GM12878 (cell line): Measurements from ENCODE around the gene GPR21. TPM values are rescaled to one million over a fixed set of nuclear protein-coding genes. Genes with fewer than 3 reads are reported as not detected.

ENCODE experiments used
- ATAC-seq: fragments of 200-7000 bp; cut with Tn5 transposase; 3 replicates; pipeline ENCODE4 v1.9.1; 2020; ENCODE audit warnings: mild to moderate bottlenecking, moderate library complexity
- BruUV-seq: library from RNA; stranded (reverse); fragments of 400-500 nt; replicated peaks from 2 replicates; lab custom pipeline; 2021; lab: Mats Ljungman, UMichigan
- CTCF ChIA-PET: fragments of 300-600 bp; sonication (Branson Sonifier 250); formaldehyde crosslinking; extraction: SDS; loops from one replicate; lab custom pipeline; 2021; ENCODE audit warnings: inconsistent platforms; lab: Yijun Ruan, JAX
- POLR2A ChIA-PET: fragments of 350-600 bp; formaldehyde crosslinking; extraction: SDS; loops from one replicate; lab custom pipeline; 2021; ENCODE audit warnings: inconsistent platforms; lab: Charles Lee
- RAD21 ChIA-PET: fragments of 300-600 bp; sonication (Branson Sonifier 250); formaldehyde crosslinking; loops from one replicate; lab custom pipeline; 2023; ENCODE audit warnings: antibody characterized with exemption; ENCODE audit not compliant: unreplicated experiment; lab: Charles Lee
- SMC1A ChIA-PET: fragments of 300-600 bp; sonication (Branson Sonifier 250); formaldehyde crosslinking; loops from one replicate; lab custom pipeline; 2023; ENCODE audit not compliant: unreplicated experiment, uncharacterized antibody; lab: Charles Lee
- DNase-seq: peaks from one replicate; pipeline ENCODE4 v3.0.0-alpha.2; 2011; ENCODE audit warnings: low read depth, low spot score
- FAIRE-seq: peaks from 3 replicates; lab custom pipeline; 2011; peaks lifted over from hg19 to GRCh38; lab: Jason Lieb, UNC
- H2AFZ ChIP-seq: 2 replicates; pipeline ENCODE4 v1.6.0; 2011; ENCODE audit warnings: low read depth, low read length, control low read depth; ENCODE audit not compliant: control insufficient read depth
- H3K27ac ChIP-seq: 2 replicates; pipeline ENCODE4 v1.5.1; 2011; ENCODE audit warnings: control low read depth; ENCODE audit not compliant: control insufficient read depth, insufficient read depth
- H3K27me3 ChIP-seq, 2 experiments: replicated peaks in 1 of 2; 2 replicates each; pipeline versions ENCODE4 v1.6.0 to v1.6.1; 2011; ENCODE audit warnings: low read length in 1 of 2; ENCODE audit not compliant: control insufficient read depth in 2 of 2, insufficient read depth in 2 of 2
- H3K36me3 ChIP-seq, 2 experiments: 2 replicates each; pipeline ENCODE4 v1.5.1; 2011; ENCODE audit warnings: low read length in 1 of 2; ENCODE audit not compliant: control insufficient read depth in 2 of 2, insufficient read depth in 2 of 2
- H3K4me1 ChIP-seq: 2 replicates; pipeline ENCODE4 v1.6.1; 2011; ENCODE audit warnings: mild to moderate bottlenecking, low read length, moderate library complexity, mixed read lengths; ENCODE audit not compliant: control insufficient read depth, insufficient read depth
- H3K4me2 ChIP-seq: 2 replicates; pipeline ENCODE4 v1.6.0; 2011; ENCODE audit warnings: control low read depth; ENCODE audit not compliant: control insufficient read depth, insufficient read depth
- H3K4me3 ChIP-seq: fragments of 200-600 bp; sonication (generic); 2 replicates; pipeline ENCODE4 v1.5.1; 2016
- H3K79me2 ChIP-seq: 2 replicates; pipeline ENCODE4 v1.6.0; 2011; ENCODE audit warnings: low read length; ENCODE audit not compliant: control insufficient read depth, insufficient read depth
- H3K9ac ChIP-seq: 2 replicates; pipeline ENCODE4 v1.8.0; 2011; ENCODE audit warnings: low read length, control low read depth, mixed read lengths; ENCODE audit not compliant: control insufficient read depth, insufficient read depth
- H3K9me3 ChIP-seq: replicated peaks from 3 replicates; pipeline ENCODE4 v1.5.1; 2011; ENCODE audit warnings: mild to moderate bottlenecking, low read length; ENCODE audit not compliant: control insufficient read depth, insufficient read depth
- H4K20me1 ChIP-seq: 2 replicates; pipeline ENCODE4 v1.6.0; 2011; ENCODE audit not compliant: control insufficient read depth, insufficient read depth
- ATF7 ChIP-seq: fragments of 450-650 bp; IDR thresholded peaks from 2 replicates; pipeline ENCODE4 v1.6.1; 2016; ENCODE audit warnings: low read depth, mild to moderate bottlenecking
- DPF2 ChIP-seq: fragments of 450-650 bp; IDR thresholded peaks from 2 replicates; pipeline ENCODE4 v1.6.1; 2017; ENCODE audit warnings: mild to moderate bottlenecking
- NR2C1 ChIP-seq: fragments of 450-650 bp; IDR thresholded peaks from 2 replicates; pipeline ENCODE4 v1.6.1; 2017; ENCODE audit warnings: antibody characterized with exemption, mild to moderate bottlenecking, moderate library complexity
- WGBS: methylation state at CpG from one replicate; pipeline ENCODE4 v1.1.6; 2016; ENCODE audit warnings: low lambda C conversion rate; ENCODE audit not compliant: insufficient replicate concordance, insufficient coverage; ENCODE audit errors: missing lambda C conversion rate; 5-methylcytosine and 5-hydroxymethylcytosine counted together
- in situ Hi-C: fragments of 300-500 bp; cut with MboI; formaldehyde crosslinking; loops from 9 replicates; pipeline ENCODE4 v1.14.3; 2018; ENCODE audit warnings: mixed read lengths
- intact Hi-C: fragments of 100-400 bp; cut with micrococcal nuclease; formaldehyde crosslinking; loops from one replicate; pipeline ENCODE4 v1.14.2; 2022; ENCODE audit not compliant: unreplicated experiment
- polyA plus RNA-seq, 11 experiments: library from polyadenylated mRNA; depleted of rRNA in 4 of 11; unstranded in 6 of 11; stranded (reverse) in 5 of 11; fragments of >200 nt; fragmentation: Nextera tagmentation in 4 of 11; fragmentation: Illumina TruSeq in 1 of 11; extraction: Ambion mirVana in 4 of 11; extraction: Trizol in 1 of 11; gene quantifications; 1 replicate in 1 of 11; 2 replicates in 10 of 11; pipeline versions ENCODE4 v1.2.1 to v1.2.3, GENCODE V29; 2011 to 2016; ENCODE audit warnings: inconsistent platforms in 2 of 11, missing spikeins in 2 of 11, low read depth in 1 of 11
- small RNA-seq: library from RNA; depleted of rRNA; stranded (forward); fragments of <200 nt; gene quantifications from one replicate; pipeline ENCODE3, GENCODE V24; 2014
- total RNA-seq, 4 experiments: library from RNA; depleted of rRNA in 3 of 4; stranded (reverse); fragments of >200 nt in 3 of 4; fragmentation: Illumina TruSeq in 1 of 4; extraction: Trizol in 1 of 4; gene quantifications; 2 replicates each; pipeline versions ENCODE4 v1.2.1 to v1.2.3, GENCODE V29; 2013 to 2021
- TF ChIP-seq, protein P1 (sequence below): fragments of 450-650 bp; IDR thresholded peaks from 2 replicates; pipeline ENCODE4 v1.6.1; 2016; ENCODE audit warnings: mild to moderate bottlenecking
- TF ChIP-seq, protein P2 (sequence below): fragments of 450-650 bp; IDR thresholded peaks from 2 replicates; pipeline ENCODE4 v1.6.1; 2016; ENCODE audit warnings: mild to moderate bottlenecking

GPR21 gene
- total and polyA plus RNA-seq, 10 of the 15 experiments (the other 5 are each of a cell fraction or from before 2014, with no cell fraction given) = 0.09 to 1.9 (median 0.57) TPM; not detected in 4

DNA sequence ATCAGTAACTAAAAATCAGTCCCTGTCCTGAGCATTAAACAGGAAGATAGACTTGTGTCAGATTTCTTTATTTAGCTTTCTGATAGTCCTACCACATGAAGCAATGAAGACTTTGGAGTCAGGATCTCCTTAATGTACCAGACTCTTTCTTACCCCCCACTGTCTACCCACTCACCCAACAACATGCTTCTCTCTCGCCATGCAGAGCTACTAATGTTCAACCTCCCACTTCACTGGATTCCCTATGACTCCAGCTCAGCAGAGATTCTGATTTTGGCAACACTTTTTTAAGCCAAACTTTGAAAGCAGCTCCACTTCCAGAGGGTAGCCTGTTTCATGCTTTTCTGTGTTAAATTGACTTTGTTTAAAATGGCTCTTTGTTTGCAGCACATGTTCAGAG lies 50.8 kb downstream of the GPR21 start:
- FAIRE-seq (peak; percentile 49), DNase-seq (no peak), ATAC-seq (no peak)
- Histone ChIP-seq H3K27me3 (no peaks in the 10 kb centered on the region), H3K9ac (no peak overlapping the region), H3K36me3 (peaks cover 0 to 11% of the 10 kb centered on the region in 2 experiments), H3K4me1 (no peaks in the 10 kb centered on the region), H3K27ac (no peak overlapping the region), H3K4me2 (no peak overlapping the region), H2AFZ (no peak overlapping the region), H3K9me3 (no peaks in the 10 kb centered on the region), H3K4me3 (no peak overlapping the region), H4K20me1 (no peaks in the 10 kb centered on the region), H3K79me2 (no peaks in the 10 kb centered on the region)
- 89% methylated on average over 1 of the region's 1 CpG for WGBS
- ChIA-PET SMC1A (interaction anchor here (0.8 to 3.6 kb wide), 6 partner anchors 8 to 265 kb away, joined by 3 to 21 read pairs (median 3); no protein-coding TSS in a partner anchor), CTCF (interaction anchor here (1.0 to 5.8 kb wide), 8 partner anchors 9 to 265 kb away, joined by 3 to 115 read pairs (median 4); no protein-coding TSS in a partner anchor), POLR2A (no interaction called here), RAD21 (interaction anchor here (1.0 to 6.5 kb wide), 2 partner anchors 141 to 265 kb away, joined by 4 to 47 read pairs; no protein-coding TSS in a partner anchor)
- in situ Hi-C loops (loop anchor here (5.0 kb wide), 1 partner anchor 268 kb away; no protein-coding TSS in a partner anchor), intact Hi-C loops (loop anchor here (5.0 kb wide), 1 partner anchor 143 kb away; no protein-coding TSS in a partner anchor)
- TF ChIP-seq ATF7 (no peak), DPF2 (no peak), NR2C1 (no peak)
- TF ChIP-seq, protein P1, sequence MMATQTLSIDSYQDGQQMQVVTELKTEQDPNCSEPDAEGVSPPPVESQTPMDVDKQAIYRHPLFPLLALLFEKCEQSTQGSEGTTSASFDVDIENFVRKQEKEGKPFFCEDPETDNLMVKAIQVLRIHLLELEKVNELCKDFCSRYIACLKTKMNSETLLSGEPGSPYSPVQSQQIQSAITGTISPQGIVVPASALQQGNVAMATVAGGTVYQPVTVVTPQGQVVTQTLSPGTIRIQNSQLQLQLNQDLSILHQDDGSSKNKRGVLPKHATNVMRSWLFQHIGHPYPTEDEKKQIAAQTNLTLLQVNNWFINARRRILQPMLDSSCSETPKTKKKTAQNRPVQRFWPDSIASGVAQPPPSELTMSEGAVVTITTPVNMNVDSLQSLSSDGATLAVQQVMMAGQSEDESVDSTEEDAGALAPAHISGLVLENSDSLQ = no peak
- TF ChIP-seq, protein P2, sequence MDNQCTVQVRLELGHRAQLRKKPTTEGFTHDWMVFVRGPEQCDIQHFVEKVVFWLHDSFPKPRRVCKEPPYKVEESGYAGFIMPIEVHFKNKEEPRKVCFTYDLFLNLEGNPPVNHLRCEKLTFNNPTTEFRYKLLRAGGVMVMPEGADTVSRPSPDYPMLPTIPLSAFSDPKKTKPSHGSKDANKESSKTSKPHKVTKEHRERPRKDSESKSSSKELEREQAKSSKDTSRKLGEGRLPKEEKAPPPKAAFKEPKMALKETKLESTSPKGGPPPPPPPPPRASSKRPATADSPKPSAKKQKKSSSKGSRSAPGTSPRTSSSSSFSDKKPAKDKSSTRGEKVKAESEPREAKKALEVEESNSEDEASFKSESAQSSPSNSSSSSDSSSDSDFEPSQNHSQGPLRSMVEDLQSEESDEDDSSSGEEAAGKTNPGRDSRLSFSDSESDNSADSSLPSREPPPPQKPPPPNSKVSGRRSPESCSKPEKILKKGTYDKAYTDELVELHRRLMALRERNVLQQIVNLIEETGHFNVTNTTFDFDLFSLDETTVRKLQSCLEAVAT = no peak
- no TSS peak for BruUV-seq

Small RNA genes lying within 50 kb of the gene (small RNA-seq; reads per million reads assigned to genes)
- gene GPR21 = not detected

Other genes with a start within 250 kb of the GPR21 start
Only the 7 nearest of the 8 such genes appear.
- gene OR1K1, start 233.5 kb upstream of the GPR21 start, total RNA-seq (2014; rRNA removed) = not detected in 2 replicates
- gene OR1K1, start 233.5 kb upstream of the GPR21 start, total RNA-seq (2014; rRNA removed; fragmentation: Illumina TruSeq; extraction: Trizol) = not detected in 2 replicates
- not detected in 2 replicates for gene OR1K1, start 233.5 kb upstream of the GPR21 start, total RNA-seq (2021)
- not detected in 2 replicates for gene OR1K1, start 233.5 kb upstream of the GPR21 start, polyA plus RNA-seq (2011; rRNA removed)
- gene OR1K1, start 233.5 kb upstream of the GPR21 start, polyA plus RNA-seq (2014; fragmentation: Illumina TruSeq; extraction: Trizol) = not detected in 2 replicates
- not detected for gene OR1K1, start 233.5 kb upstream of the GPR21 start, polyA plus RNA-seq (2014; fragmentation: Nextera tagmentation; extraction: Ambion mirVana)
- gene OR1K1, start 233.5 kb upstream of the GPR21 start, polyA plus RNA-seq (2014; rRNA removed) = not detected in 2 replicates
- gene OR1K1, start 233.5 kb upstream of the GPR21 start, polyA plus RNA-seq (2016; fragmentation: Nextera tagmentation; extraction: Ambion mirVana) = not detected
- 13.4 and 18.0 TPM in 2 replicates for gene PDCL, start 205.1 kb upstream of the GPR21 start, total RNA-seq (2014; rRNA removed)
- gene PDCL, start 205.1 kb upstream of the GPR21 start, total RNA-seq (2014; rRNA removed; fragmentation: Illumina TruSeq; extraction: Trizol) = 18.4 and 19.8 TPM in 2 replicates
- gene PDCL, start 205.1 kb upstream of the GPR21 start, total RNA-seq (2021) = 15.5 and 16.5 TPM in 2 replicates
- 13.1 and 17.1 TPM in 2 replicates for gene PDCL, start 205.1 kb upstream of the GPR21 start, polyA plus RNA-seq (2011; rRNA removed)
- 12.3 and 13.0 TPM in 2 replicates for gene PDCL, start 205.1 kb upstream of the GPR21 start, polyA plus RNA-seq (2014; fragmentation: Illumina TruSeq; extraction: Trizol)
- 10 to 100 TPM; 15.9 to 20.9 TPM for gene PDCL, start 205.1 kb upstream of the GPR21 start, polyA plus RNA-seq (2014; fragmentation: Nextera tagmentation; extraction: Ambion mirVana)
- 11.2 and 11.5 TPM in 2 replicates for gene PDCL, start 205.1 kb upstream of the GPR21 start, polyA plus RNA-seq (2014; rRNA removed)
- 10 to 100 TPM; 17.1 to 18.0 TPM for gene PDCL, start 205.1 kb upstream of the GPR21 start, polyA plus RNA-seq (2016; fragmentation: Nextera tagmentation; extraction: Ambion mirVana)
- 16.9 and 17.4 TPM in 2 replicates for gene RC3H2, start 128.3 kb upstream of the GPR21 start, total RNA-seq (2014; rRNA removed)
- 23.2 and 24.0 TPM in 2 replicates for gene RC3H2, start 128.3 kb upstream of the GPR21 start, total RNA-seq (2014; rRNA removed; fragmentation: Illumina TruSeq; extraction: Trizol)
- 21.9 and 25.5 TPM in 2 replicates for gene RC3H2, start 128.3 kb upstream of the GPR21 start, total RNA-seq (2021)
- gene RC3H2, start 128.3 kb upstream of the GPR21 start, polyA plus RNA-seq (2011; rRNA removed) = 23.0 and 27.9 TPM in 2 replicates
- 14.6 and 14.8 TPM in 2 replicates for gene RC3H2, start 128.3 kb upstream of the GPR21 start, polyA plus RNA-seq (2014; fragmentation: Illumina TruSeq; extraction: Trizol)
- 1 to 10 TPM; 7.2 to 9.1 TPM for gene RC3H2, start 128.3 kb upstream of the GPR21 start, polyA plus RNA-seq (2014; fragmentation: Nextera tagmentation; extraction: Ambion mirVana)
- 12.3 and 17.7 TPM in 2 replicates for gene RC3H2, start 128.3 kb upstream of the GPR21 start, polyA plus RNA-seq (2014; rRNA removed)
- gene RC3H2, start 128.3 kb upstream of the GPR21 start, polyA plus RNA-seq (2016; fragmentation: Nextera tagmentation; extraction: Ambion mirVana) = 10 to 100 TPM; 14.3 to 19.9 TPM
- gene ZBTB6, start 120.3 kb upstream of the GPR21 start, total RNA-seq (2014; rRNA removed) = 9.5 and 11.2 TPM in 2 replicates
- gene ZBTB6, start 120.3 kb upstream of the GPR21 start, total RNA-seq (2014; rRNA removed; fragmentation: Illumina TruSeq; extraction: Trizol) = 9.9 and 10.4 TPM in 2 replicates
- gene ZBTB6, start 120.3 kb upstream of the GPR21 start, total RNA-seq (2021) = 7.3 and 7.9 TPM in 2 replicates
- 11.5 and 16.8 TPM in 2 replicates for gene ZBTB6, start 120.3 kb upstream of the GPR21 start, polyA plus RNA-seq (2011; rRNA removed)
- gene ZBTB6, start 120.3 kb upstream of the GPR21 start, polyA plus RNA-seq (2014; fragmentation: Illumina TruSeq; extraction: Trizol) = 9.5 and 13.3 TPM in 2 replicates
- gene ZBTB6, start 120.3 kb upstream of the GPR21 start, polyA plus RNA-seq (2014; fragmentation: Nextera tagmentation; extraction: Ambion mirVana) = 1 to 10 TPM; 1.7 to 3.0 TPM
- 4.0 and 5.1 TPM in 2 replicates for gene ZBTB6, start 120.3 kb upstream of the GPR21 start, polyA plus RNA-seq (2014; rRNA removed)
- gene ZBTB6, start 120.3 kb upstream of the GPR21 start, polyA plus RNA-seq (2016; fragmentation: Nextera tagmentation; extraction: Ambion mirVana) = 1 to 10 TPM; 6.4 to 6.8 TPM
- gene ZBTB26, start 102.2 kb upstream of the GPR21 start, total RNA-seq (2014; rRNA removed) = 5.3 and 6.9 TPM in 2 replicates
- 3.5 and 4.1 TPM in 2 replicates for gene ZBTB26, start 102.2 kb upstream of the GPR21 start, total RNA-seq (2014; rRNA removed; fragmentation: Illumina TruSeq; extraction: Trizol)
- 6.9 and 8.1 TPM in 2 replicates for gene ZBTB26, start 102.2 kb upstream of the GPR21 start, total RNA-seq (2021)
- 19.5 and 26.3 TPM in 2 replicates for gene ZBTB26, start 102.2 kb upstream of the GPR21 start, polyA plus RNA-seq (2011; rRNA removed)
- gene ZBTB26, start 102.2 kb upstream of the GPR21 start, polyA plus RNA-seq (2014; fragmentation: Illumina TruSeq; extraction: Trizol) = 10.0 and 10.9 TPM in 2 replicates
- gene ZBTB26, start 102.2 kb upstream of the GPR21 start, polyA plus RNA-seq (2014; fragmentation: Nextera tagmentation; extraction: Ambion mirVana) = 1 to 10 TPM; 1.8 to 2.4 TPM
- 4.9 and 7.0 TPM in 2 replicates for gene ZBTB26, start 102.2 kb upstream of the GPR21 start, polyA plus RNA-seq (2014; rRNA removed)
- gene ZBTB26, start 102.2 kb upstream of the GPR21 start, polyA plus RNA-seq (2016; fragmentation: Nextera tagmentation; extraction: Ambion mirVana) = 1 to 10 TPM; 2.8 to 3.6 TPM
- gene RABGAP1, start 92.6 kb upstream of the GPR21 start, total RNA-seq (2014; rRNA removed) = 10.1 and 12.5 TPM in 2 replicates
- gene RABGAP1, start 92.6 kb upstream of the GPR21 start, total RNA-seq (2014; rRNA removed; fragmentation: Illumina TruSeq; extraction: Trizol) = 23.2 and 23.7 TPM in 2 replicates
- gene RABGAP1, start 92.6 kb upstream of the GPR21 start, total RNA-seq (2021) = 24.5 and 26.6 TPM in 2 replicates
- 31.6 and 39.6 TPM in 2 replicates for gene RABGAP1, start 92.6 kb upstream of the GPR21 start, polyA plus RNA-seq (2011; rRNA removed)
- gene RABGAP1, start 92.6 kb upstream of the GPR21 start, polyA plus RNA-seq (2014; fragmentation: Illumina TruSeq; extraction: Trizol) = 18.6 and 22.9 TPM in 2 replicates
- gene RABGAP1, start 92.6 kb upstream of the GPR21 start, polyA plus RNA-seq (2014; fragmentation: Nextera tagmentation; extraction: Ambion mirVana) = 1 to 10 TPM; 2.6 to 2.9 TPM
- 11.7 and 15.0 TPM in 2 replicates for gene RABGAP1, start 92.6 kb upstream of the GPR21 start, polyA plus RNA-seq (2014; rRNA removed)
- 1 to 10 TPM; 9.4 to 9.5 TPM for gene RABGAP1, start 92.6 kb upstream of the GPR21 start, polyA plus RNA-seq (2016; fragmentation: Nextera tagmentation; extraction: Ambion mirVana)
- 60.5 and 67.8 TPM in 2 replicates for gene STRBP, start 234.9 kb downstream of the GPR21 start, total RNA-seq (2014; rRNA removed)
- gene STRBP, start 234.9 kb downstream of the GPR21 start, total RNA-seq (2014; rRNA removed; fragmentation: Illumina TruSeq; extraction: Trizol) = 89.2 and 89.8 TPM in 2 replicates
- gene STRBP, start 234.9 kb downstream of the GPR21 start, total RNA-seq (2021) = 80.8 and 89.4 TPM in 2 replicates
- gene STRBP, start 234.9 kb downstream of the GPR21 start, polyA plus RNA-seq (2011; rRNA removed) = 54.1 and 71.2 TPM in 2 replicates
- 80.4 and 89.4 TPM in 2 replicates for gene STRBP, start 234.9 kb downstream of the GPR21 start, polyA plus RNA-seq (2014; fragmentation: Illumina TruSeq; extraction: Trizol)
- 10 to 100 TPM; 31.0 to 50.1 TPM for gene STRBP, start 234.9 kb downstream of the GPR21 start, polyA plus RNA-seq (2014; fragmentation: Nextera tagmentation; extraction: Ambion mirVana)
- 55.2 and 62.4 TPM in 2 replicates for gene STRBP, start 234.9 kb downstream of the GPR21 start, polyA plus RNA-seq (2014; rRNA removed)
- 10 to 100 TPM; 95.0 to 96.8 TPM for gene STRBP, start 234.9 kb downstream of the GPR21 start, polyA plus RNA-seq (2016; fragmentation: Nextera tagmentation; extraction: Ambion mirVana)